ENCODE measurements around the gene KIAA1217.

KIAA1217 gene

DNA sequence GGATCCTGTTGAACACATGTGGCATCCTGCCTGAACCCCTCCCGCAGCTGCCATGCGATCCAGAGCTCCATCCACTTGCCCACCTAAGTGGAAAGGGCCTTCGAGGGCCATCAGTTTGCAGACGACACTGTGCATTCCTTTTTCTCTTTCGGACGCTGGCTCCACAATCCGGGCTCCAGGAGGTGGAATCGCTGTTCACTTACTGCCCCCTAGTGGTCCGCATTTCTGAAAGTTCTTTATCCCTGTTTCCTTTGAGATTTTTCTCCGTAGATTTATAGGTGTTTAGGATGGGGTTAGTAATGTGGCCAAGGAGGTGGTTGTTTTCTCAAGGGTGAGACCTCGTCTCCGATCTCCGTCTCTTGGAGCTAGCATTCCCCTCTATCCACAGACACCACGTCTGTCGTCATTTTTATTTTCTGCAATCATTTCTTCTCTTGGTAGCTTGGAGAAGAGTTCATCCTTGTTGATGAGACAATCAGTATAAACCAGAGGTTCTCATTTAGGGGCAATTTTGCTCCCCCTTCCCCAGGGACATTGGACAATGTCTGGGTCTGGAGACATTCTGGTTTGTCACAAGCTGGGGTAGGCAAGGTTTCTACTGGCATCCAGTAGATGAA, 310.2 kb downstream of the KIAA1217 start:
- no peak for DNase-seq

DNA sequence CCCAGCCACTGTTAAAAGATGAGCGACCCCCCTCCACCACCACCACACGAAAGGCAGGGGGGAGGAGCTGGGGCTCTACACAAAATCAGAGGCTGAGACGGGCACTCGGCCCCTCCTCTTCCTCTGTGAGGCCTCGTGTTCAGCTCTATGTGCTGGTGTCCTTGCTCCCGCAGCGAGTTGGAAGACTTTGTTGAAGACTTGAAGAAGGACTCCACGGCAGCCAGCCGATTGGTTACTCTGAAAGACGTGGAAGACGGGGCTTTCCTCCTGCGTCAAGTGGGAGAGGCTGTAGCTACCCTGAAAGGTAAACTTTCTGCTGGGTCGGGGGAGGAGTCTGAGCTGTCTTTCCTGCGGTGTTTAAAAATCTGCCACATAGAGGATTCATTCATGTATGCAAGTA, 311.0 kb downstream of the KIAA1217 start:
- DNase-seq, result no peak

DNA sequence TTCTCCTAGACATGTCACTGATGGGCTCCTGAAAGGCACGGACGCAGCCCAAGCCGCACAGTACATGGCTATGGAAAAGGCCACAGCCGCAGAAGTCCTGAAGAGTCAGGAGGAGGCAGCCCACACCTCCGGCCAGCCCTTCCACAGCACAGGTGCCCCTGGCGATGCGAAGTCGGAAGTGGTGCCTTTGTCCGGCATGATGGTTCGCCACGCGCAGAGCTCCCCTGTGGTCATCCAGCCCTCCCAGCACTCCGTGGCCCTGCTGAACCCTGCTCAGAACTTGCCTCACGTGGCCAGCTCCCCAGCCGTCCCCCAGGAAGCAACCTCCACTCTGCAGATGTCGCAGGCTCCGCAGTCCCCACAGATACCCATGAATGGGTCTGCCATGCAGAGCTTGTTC, 315.4 kb downstream of the KIAA1217 start:
- no peak for DNase-seq

DNA sequence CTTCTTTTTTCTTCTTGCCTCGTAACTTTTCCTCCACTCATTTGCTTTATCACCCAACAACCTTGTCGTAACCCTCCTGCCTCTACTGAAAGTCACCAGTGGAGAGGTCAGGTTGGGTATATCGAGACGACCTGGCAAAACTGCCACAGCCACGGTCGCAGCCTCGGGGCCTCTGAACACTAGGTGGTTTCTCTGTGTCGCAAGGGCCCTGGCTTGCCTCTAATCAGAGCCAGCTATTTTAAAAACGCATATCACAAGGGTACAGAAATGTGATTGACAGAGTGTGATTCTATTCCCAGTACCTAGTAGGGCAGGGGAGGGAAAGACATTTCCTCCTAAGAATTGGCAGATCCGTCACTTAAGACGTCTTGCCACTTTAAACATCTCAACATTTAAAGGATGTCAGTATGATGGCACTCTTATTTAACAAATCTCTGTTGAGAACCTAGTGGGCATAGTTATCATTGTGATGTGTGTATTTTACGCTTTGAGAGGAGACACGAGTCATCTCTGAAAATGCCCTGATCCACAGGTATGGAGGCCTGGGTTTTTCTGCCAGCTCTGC, 317.2 kb downstream of the KIAA1217 start:
- no peak for DNase-seq

DNA sequence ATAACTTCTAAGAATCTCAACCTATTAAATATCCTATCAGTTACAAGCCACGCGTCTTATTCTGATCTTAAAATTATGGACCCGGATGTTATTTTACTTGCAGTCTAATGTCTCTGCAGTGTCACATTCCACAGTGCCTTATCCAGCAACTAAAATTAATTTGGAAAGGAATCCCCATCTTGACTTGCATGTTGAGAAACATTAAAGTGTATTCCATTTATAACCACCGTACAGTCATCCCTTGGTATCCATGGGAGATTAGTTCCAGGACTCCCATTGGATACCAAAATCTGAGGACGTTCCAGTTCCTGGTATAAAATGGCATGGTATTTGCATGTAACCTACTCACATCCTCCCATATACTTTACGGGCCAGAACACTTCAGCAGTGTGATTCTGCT, 320.0 kb downstream of the KIAA1217 start:
- no peak for DNase-seq

DNA sequence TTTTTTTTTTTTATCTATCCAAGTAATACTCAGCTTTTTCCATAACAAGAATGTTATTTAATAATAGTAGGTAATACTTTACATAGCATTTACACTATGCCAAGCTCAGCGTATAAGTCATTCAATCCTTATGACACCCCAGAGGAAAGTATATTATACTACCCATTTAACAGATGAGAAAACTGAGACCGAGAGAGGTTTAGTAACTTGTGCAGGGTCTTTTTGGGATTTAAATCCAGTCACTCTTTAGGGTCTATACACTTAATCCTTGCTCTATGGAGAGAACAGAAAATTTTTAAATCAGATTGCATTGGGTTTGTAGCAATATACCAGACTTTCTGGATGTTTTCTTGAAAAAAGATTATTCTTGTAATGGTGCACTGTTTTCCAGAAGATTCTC, 322.5 kb downstream of the KIAA1217 start:
- no peak for DNase-seq

DNA sequence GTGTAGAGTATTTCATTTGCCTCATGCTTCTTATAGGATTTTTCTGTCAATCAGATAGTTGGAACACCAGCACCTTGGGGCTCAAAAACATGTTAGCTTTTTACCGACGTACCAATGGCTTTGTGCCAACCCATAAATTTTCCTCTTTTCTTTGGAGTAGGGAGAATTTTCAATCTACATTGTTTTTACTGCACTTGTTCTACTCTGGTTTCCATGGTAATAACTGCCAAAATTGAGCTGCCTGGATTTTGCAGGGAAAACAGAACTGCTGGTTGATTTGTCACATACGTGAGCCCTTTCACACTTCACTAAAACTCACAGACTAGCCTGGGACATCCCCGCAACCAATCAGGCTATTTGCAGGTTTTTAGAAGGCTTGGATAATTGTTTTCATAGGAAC, 325.0 kb downstream of the KIAA1217 start:
- no peak for DNase-seq

DNA sequence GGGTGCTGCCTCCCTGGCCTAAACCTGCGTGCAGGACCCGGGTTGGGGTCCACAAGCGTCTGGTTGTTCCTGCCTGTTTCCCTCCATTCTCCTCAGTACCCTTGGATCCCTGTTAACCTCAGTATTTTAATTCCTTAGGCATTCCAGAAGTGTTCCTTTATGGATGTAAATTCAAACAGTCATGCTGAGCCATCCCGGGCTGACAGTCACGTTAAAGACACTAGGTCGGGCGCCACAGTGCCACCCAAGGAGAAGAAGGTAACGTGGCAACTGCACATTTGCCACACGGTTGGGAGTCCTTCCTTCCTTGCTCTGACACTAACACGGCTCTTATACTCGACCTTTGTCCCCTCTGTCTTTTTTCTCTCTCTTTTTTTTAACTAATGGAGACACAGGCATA, 327.7 kb downstream of the KIAA1217 start:
- no peak for DNase-seq

DNA sequence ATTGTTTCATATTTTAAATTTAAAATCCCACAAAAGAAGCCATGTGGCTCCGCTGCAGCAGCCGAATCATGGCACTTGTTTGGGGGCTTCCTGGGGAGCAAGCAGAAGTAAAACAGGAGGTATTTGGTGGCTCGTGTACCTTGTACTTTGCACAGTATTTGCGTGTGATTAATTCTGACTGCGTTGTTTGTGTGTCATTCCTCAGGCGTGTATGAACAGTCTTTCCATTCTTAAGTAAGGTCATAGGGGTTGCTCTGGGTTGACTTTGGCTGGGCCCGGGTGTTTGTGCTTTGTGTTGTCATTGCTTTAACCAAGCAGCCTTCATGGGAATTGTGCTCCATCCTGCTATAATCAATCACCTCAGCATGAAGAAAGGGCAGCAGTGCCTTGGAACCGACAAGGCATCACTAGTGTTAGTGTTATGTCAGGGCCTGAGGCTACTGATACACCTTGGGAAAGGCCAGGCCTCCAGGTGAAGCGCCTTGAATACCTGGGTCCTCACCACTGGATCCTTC, 332.4 kb downstream of the KIAA1217 start:
- DNase-seq, result no peak

DNA sequence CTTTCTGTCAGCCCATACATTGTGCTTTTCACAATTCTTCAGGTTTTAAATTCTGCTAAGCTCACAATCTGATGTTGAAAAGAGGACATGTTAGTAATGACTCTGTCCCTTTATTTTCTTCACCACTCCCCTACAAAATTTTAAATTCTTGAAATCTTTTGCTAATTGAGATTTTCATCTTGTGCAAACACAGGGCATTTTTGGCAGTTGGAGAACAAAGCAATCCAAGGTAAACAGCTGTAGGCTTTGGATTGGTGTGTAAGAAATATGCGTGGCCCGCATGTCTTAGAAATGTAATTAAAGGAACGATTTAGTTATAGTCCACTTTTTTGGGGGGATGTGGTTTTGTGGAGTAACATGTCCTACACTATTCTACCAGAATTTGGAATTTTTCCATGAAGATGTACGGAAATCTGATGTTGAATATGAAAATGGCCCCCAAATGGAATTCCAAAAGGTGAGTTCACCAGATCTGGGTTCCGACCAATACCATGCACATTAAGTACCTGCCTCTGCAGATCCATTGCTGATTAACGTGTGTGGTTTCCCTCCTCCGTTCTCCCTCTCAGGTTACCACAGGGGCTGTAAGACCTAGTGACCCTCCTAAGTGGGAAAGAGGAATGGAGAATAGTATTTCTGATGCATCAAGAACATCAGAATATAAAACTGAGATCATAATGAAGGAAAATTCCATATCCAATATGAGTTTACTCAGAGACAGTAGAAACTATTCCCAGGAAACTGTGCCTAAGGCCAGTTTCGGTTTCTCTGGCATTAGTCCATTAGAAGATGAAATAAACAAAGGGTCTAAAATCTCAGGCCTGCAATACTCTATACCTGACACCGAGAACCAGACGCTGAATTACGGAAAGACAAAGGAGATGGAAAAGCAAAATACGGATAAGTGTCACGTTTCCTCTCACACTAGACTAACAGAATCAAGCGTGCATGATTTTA, 333.7 kb downstream of the KIAA1217 start:
- DNase-seq, result no peak

DNA sequence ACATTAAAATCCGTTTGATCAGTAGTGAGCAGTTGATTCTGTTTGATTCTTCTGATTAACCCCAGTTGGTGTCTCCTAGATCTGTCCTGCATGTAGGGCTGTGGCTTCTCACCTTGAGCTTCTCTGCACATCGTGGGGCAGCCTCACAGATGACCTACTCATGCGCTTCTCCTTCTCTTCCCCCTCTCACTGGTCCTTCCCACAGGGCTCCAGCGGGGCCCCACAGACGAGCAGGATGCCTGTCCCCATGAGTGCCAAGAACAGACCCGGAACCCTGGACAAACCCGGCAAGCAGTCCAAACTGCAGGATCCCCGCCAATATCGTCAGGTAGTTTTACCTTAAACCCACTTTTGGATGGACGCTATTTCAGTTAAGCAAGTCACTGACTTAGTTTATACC, 335.8 kb downstream of the KIAA1217 start:
- no peak for DNase-seq

DNA sequence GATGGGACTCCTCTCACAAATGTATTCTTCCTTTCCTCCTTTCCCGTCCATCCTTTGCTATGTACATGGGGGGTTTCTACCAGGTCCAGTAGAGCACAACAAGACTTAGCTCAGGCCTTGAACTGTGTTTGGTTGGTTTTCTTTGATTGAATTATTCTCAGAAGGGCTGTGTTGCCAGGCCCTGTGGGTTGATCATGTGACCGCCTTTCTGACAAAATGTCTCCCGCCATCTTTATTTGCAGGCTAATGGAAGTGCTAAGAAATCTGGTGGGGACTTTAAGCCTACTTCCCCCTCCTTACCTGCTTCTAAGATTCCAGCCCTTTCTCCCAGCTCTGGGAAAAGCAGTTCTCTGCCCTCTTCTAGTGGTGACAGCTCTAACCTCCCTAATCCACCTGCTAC, 336.6 kb downstream of the KIAA1217 start:
- no peak for DNase-seq

DNA sequence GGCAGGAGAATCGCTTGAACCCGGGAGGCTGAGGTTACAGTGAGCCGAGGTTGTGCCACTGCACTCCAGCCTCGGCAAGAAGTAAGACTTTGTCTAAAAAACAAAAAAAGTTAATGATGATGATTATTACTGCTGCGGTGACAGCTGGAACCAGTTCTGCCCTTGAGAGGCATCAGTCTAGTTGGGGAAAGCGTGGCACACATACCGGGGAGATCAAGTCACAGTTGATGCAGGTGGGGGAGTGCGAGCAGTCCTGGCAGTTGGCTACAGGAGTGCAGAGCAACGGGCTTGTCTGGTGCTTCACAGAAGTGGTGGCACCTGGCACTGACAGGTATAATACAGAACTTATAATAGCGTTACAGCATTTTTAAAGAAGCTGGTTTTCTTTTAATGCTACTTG, 341.7 kb downstream of the KIAA1217 start:
- DNase-seq, result no peak

DNA sequence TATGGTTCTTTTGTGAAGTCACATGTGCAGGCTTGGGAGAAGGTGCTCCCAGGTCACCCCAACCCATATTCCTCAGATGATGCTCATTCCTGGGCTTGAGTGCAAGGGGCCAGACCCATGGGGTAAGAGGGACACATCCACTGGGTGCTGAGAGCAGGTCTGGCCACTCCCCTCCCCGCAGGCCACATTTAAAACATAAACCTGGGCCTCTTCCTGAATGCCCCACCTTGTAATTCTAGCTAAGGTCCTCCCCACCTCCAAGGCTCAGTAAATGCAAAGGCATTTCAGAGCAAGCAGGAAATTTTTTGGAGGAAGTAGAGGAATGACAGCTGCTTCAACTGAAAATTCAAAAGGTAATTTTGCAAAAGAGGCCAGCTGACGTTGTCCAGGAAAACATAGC, 342.2 kb downstream of the KIAA1217 start:
- DNase-seq, result no peak

DNA sequence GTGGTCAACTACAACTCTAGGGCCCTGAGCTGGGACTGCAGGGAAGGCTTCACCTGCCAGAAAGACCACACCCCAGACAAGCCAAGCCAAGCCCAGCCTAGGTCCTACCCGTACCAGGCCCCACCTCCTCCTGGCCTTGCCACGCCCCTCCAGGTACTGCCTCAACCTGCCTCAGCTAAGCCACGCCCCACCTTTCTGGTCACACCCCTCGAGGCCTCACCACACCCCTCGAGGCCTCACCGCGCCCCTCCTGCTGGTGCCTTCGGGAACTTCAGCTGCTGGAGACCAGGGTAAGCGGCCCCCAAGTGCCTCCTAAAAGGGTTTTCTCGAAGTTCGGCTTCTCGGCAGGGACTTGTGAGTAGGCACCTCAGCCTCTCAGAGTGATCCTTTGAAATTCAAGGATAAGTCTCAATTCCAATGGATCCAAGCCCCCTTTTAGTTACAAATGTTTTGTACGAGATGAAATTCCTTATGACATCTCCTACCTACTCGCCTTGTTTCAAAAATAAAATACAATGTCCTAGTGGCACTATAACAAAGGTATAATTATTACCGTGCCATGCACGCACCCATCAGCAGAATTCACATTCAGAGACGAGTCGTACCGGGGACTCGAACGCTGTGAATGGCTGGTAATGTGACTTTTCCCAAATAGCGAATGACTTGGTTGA, 343.5 kb downstream of the KIAA1217 start:
- DNase-seq, result no peak

DNA sequence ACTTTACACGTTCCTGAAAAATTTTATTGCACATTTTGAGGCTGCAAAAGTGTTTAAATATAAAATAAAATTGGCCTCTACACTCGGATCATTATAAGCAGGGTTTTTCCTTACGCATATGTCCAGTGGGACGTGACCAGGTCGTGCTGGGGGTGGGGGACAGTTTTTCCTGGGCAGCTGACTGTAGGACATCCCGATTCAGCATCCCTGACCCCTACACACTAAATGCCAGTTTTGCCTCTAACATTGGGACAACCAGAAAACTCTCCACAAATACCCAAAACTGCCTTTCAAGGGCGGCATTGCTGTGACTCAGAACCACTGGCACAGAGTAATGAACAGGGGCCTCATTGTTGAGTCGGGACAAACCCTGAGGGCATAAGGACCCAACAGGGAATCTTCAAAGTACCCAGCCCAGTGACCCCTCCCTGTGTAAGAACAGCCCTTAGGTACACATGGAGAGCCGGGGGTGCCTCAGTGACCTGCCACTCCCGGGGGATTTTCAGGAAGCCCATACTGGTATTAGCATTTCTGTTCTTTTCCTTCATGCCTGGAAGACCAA, 344.2 kb downstream of the KIAA1217 start:
- no peak for DNase-seq

DNA sequence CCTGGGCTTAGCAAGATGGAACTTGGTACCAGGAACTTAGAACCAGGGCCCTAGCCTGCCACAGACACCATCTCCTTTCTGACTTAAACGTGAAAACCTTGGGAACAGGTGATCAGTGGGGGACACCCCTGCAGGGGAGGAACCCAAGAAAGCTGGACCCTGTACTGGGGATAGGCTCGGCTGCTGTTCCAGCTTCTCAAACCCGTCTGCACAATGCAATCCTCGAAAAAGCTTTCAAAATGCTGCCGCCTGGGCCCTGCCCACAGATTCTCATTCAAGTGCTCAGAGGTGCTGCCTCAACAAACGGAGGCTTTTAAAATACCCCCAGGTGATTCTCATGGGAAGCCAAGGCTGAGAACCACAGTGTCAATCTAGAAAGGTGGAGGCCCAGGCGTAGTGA, 345.1 kb downstream of the KIAA1217 start:
- DNase-seq, result no peak

DNA sequence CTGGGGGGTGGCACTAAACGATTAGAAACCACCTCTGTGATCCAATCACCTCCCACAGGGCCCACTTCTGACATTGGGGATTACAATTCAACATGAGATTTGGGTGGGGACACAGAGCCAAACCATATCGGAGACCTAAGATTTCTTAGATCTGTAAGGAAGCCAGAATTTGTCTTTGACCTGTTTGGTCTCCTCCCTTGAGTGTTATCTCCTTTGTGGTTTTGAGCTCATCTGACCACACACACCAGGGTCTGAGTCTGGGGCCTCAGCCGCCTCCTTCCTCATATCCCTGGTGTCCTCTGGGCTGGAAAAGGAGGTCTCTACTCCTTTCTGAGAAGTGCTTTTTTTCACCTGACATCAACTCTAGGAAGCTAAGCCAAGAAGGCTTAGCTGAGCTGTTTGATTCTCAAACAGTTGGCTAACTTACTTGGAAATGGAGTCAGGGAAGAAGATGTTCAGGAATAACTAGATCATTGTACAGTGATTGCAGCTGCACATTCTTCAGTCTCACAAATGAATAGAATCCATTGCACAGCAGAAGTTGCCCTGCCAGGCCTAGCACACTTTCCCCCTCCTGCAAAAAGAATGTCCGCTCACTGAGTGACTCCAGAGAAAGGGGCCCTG, 347.3 kb downstream of the KIAA1217 start:
- no peak for DNase-seq

DNA sequence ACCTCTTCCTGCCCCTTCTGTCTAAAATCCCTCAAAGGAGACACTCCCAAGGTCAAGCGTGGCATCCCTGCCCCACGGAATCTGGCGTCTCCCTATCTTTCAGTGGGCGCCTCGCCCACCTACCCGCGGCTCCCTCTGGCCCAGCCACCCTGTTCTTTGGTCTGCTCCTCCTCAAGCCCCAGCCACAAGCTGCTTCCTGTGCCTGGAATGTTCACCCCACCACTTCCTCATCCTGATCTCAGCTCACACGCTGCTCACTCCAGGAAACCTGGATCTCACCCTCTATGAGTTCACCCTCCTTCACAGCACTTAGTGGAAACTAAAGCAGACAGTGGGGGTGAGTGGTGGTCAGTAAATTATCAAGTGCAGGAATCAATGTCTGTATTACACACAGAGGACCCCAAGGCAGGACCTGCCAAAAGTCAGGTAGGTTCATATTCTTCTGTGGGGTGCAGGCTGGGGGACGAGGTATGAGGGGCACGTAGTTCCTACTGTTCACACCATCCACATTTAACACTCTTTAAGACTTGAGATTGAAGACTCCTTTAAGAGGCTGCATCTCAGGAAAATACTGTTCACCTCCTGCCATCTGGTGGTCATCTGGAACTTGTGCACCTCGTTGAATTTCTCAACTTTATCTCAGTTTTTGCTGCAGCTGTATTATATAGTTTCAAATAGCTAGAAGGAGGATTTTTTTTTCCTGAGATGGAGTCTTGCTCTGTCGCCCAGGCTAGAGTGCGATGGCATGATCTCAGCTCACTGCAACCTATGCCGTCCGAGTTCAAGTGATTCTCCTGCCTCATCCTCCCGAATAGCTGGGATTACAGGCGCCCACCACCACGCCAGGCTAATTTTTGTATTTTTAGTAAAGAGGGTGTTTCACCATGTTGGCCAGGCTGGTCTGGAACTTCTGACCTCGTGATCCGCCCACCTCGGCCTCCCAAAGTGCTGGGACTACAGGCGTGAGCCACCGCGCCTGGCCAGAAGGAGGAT, 348.1 kb downstream of the KIAA1217 start:
- no peak for DNase-seq

DNA sequence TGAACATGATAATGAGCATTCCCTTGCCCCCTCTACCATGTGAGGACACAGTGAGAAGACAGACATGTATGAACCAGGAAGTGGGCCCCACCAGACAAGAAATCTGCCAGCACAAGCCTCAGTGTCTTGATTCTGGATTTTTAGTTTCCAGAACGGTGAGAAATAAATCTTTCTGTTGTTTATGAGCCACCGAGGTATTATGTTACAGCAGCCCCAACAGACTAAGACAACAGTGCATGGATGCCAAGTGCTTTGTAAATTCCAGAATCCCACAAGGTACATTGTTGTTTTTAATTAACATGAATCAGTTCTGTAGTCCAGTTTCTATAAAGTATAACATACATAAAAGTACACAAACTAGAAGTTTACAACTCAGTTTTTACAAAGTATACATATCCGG, 352.5 kb downstream of the KIAA1217 start:
- no peak for DNase-seq

DNA sequence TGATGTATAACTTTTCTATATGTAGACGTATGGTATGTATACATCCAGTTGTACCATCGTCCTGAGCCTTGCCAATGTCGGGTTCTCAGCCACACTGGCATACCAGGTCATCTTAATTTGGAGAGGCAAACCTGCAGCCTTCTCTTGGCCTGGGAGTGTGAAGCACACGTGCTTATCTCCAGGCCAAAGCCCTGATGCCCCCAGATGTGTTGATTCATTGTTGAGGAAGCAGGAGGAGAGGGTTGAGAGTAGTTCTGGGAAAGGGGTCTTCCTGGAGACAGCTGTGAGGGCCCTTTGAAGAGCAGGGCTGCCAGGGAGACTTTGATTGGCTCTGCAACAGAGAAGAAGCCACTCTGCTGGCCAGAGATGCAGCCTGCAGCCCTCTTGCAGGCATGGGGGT, 359.1 kb downstream of the KIAA1217 start:
- DNase-seq, result no peak

Measured in NCI-H1436 treated with DMSO at 0.1 percent for 48 hours (cell line).